ENCODE results near the gene HAUS5.

DNA sequence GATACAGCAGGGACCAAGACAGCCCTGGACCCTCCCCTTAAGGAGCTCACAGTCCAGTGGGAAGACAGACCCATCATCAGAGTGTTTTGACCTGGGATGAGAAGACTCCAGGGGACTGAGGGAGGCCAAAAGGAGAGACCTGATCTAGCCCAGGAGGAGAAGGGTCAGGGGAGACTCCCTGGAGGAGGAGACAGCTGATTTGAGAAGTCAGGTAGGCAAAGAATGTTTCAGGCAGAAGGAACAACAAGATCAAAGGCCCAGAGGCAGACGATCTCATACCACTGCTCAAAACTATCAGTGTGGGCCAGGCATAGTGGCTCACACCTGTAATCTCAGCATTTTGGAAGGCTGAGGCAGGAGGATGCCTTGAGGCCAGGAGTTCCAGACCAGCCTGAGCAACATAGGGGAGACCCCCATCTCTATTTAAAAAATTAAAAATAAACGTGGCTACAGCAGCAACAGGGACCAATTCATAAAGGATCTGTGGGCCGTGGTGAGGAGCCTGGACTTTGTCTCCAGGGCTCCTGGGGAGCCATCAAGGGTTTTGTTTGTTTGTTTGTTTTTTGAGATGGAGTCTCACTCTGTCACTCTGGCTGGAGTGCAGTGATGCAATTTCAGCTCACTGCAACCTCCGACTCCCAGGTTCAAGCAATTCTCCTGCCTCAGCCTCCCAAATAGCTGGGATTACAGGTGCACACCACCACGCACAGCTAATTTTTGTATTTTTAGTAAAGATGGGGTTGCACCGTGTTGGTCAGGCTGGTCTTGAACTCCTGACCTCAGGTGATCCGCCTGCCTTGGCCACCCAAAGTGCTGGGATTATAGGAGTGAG lies 33.4 kb downstream of the HAUS5 start:
- TF ChIP-seq, protein P1, sequence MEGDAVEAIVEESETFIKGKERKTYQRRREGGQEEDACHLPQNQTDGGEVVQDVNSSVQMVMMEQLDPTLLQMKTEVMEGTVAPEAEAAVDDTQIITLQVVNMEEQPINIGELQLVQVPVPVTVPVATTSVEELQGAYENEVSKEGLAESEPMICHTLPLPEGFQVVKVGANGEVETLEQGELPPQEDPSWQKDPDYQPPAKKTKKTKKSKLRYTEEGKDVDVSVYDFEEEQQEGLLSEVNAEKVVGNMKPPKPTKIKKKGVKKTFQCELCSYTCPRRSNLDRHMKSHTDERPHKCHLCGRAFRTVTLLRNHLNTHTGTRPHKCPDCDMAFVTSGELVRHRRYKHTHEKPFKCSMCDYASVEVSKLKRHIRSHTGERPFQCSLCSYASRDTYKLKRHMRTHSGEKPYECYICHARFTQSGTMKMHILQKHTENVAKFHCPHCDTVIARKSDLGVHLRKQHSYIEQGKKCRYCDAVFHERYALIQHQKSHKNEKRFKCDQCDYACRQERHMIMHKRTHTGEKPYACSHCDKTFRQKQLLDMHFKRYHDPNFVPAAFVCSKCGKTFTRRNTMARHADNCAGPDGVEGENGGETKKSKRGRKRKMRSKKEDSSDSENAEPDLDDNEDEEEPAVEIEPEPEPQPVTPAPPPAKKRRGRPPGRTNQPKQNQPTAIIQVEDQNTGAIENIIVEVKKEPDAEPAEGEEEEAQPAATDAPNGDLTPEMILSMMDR (IDR thresholded peaks at IDR 0.05; ENCODE audit: insufficient read depth, low read depth, low read length): no peak
- TF ChIP-seq EZH2 (IDR thresholded peaks at IDR 0.05; ENCODE audit: insufficient read depth, low read length): no peak

Data from astrocyte (in vitro differentiated cells and primary cell).